GM12865 (cell line): ENCODE measurements around the gene CPM.
A peak's percentile ranks its signal among the peaks of the same experiment; 100 is the strongest.

Experiments used
- DNase-seq: peaks from one replicate; pipeline ENCODE4 v3.0.0; 2010; ENCODE audit warnings: low read depth
- H3K4me3 ChIP-seq: 2 replicates; pipeline ENCODE4 v1.5.1; 2011; ENCODE audit warnings: mild to moderate bottlenecking, low read depth, low read length, control low read depth
- TF ChIP-seq, protein P1 (sequence below): IDR thresholded peaks from 2 replicates; pipeline ENCODE4 v1.5.1; 2011; ENCODE audit warnings: low read length, control low read depth, low read depth, inconsistent platforms; ENCODE audit not compliant: insufficient read depth; ENCODE audit errors: missing control alignments

The CPM gene

DNA sequence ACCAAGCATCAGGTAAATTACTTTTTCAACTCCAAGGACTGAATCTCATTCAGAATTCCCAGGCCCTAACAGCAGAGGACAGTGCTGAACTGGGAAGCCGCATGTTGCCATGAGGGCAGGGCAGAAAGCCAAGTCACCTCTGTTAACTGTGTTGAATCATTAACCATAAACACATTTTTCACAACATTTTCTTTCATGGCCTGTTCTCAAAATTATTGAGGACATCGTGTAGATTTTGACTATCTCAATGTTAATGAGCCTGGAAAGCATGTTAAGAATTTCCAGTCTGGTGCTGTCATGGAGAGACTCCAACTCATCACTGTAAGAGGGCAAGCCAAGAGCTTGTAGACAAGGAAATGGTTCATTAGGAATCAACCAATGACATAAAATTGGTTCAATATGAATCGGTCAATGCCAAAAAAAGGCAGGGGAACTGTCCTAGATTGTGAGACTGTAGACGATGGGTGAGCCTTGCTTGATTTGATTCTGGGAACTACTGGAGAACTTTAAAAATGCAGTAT is 33.7 kb downstream of the CPM start:
- no peak overlapping the region for H3K4me3 ChIP-seq
- TF ChIP-seq, protein P1, sequence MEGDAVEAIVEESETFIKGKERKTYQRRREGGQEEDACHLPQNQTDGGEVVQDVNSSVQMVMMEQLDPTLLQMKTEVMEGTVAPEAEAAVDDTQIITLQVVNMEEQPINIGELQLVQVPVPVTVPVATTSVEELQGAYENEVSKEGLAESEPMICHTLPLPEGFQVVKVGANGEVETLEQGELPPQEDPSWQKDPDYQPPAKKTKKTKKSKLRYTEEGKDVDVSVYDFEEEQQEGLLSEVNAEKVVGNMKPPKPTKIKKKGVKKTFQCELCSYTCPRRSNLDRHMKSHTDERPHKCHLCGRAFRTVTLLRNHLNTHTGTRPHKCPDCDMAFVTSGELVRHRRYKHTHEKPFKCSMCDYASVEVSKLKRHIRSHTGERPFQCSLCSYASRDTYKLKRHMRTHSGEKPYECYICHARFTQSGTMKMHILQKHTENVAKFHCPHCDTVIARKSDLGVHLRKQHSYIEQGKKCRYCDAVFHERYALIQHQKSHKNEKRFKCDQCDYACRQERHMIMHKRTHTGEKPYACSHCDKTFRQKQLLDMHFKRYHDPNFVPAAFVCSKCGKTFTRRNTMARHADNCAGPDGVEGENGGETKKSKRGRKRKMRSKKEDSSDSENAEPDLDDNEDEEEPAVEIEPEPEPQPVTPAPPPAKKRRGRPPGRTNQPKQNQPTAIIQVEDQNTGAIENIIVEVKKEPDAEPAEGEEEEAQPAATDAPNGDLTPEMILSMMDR, result no peak
- DNase-seq, result no peak

DNA sequence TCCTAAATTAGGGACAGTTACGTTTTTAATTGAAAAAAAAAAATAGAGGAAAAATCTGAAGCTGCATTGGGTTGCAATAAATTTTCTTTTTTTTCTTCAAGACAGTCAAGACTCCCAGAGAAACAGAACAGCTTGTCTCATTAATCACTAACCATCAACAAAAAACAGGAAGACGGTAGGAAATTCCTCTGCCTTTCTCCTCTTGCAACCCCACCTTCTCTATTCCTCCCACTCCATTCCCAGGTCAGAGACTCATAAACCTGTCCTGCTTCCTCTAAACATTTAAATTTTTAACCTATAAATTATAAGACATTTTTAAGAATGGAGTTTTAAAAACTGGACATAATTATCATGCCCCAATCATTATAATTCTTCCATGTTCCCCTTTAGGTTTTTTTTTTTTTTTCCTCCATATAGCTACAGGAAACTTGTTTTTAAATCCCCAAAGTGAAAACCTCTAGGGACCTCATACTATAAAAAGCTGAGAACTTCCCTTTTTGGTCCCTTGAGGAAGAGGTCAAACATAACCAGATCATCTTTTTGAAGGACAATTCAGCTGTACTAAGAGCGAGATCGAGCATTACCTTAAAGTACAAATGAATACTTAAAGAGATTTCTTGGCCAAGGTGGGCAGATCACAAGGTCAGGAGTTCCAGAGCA is 36.0 kb downstream of the CPM start:
- TF ChIP-seq, protein P1, result no peak
- peak; percentile 21 for DNase-seq

DNA sequence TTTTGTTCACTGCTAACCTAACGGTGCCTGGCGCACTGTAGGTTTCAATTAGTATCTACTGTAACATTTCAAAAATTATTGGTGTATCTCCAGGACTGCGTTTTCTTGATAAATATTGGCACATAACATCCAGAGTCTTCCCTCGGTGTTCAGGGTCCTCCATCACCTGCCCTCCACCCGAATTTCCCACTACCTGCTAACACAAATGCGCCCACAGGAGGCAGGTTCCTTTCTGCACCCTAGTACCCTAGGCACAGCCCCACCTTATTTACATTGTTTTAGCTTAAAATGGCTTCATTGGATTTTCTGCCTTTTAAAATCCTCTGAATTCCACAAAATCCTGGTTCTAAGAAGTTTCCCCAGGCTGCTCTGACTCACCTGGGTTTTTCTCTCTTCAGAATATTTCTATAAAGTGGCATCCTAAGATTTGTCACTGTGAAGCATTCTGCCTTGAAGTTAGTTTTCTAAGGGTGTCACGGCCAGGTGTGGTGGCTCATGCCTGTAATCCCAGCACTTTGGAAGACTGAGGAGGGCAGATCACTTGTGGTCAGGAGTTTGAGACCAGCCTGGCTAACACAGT is 38.6 kb downstream of the CPM start:
- no peak overlapping the region for H3K4me3 ChIP-seq
- TF ChIP-seq, protein P1, result no peak
- DNase-seq, result no peak

More for the DNA sequence above, 36.0 kb downstream of the CPM start:
- H3K4me3 ChIP-seq, result no peak overlapping the region

DNA sequence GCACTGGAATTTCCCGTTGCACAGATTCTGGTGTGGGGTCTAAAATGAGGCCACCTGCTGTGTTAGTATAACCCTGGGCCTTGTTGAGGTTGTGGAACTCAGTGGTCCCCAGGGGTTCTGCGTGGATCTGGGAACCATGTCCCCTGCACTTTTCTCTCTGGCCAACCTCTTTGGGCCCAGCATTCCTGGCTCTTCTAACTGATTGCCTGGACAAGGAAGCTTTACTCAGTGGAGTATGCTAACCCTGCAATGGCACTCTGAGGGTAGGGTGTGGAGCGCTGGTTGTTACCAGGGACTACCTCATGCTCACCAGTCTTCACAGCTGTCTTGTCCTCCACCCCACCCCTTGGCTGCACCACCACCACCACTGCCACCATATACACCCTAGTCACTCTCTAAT is 39.2 kb downstream of the CPM start:
- TF ChIP-seq, protein P1, result no peak
- no peak for DNase-seq

DNA sequence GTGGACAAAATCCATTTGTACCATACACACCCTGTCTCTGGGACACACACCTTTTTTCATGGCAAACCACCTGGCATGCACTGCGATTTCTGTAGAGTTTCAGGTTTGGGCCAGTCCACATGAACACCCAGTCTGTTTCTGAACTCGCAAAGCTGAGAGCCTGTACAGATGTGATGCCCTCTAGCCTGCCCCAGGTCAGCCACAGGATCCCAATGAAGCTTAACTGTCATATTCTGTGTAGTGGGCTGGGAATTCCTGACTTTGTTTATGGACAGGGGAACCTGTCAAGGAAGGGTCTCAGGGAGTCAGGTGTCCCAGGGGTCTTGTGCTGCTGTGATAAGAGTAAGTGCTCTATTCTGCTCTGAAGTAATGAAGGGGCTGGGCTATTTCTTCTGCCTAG is 39.8 kb downstream of the CPM start:
- TF ChIP-seq, protein P1, result no peak
- no peak for DNase-seq
- no peak overlapping the region for H3K4me3 ChIP-seq

More for the DNA sequence above, 39.2 kb downstream of the CPM start:
- H3K4me3 ChIP-seq, result no peak overlapping the region

DNA sequence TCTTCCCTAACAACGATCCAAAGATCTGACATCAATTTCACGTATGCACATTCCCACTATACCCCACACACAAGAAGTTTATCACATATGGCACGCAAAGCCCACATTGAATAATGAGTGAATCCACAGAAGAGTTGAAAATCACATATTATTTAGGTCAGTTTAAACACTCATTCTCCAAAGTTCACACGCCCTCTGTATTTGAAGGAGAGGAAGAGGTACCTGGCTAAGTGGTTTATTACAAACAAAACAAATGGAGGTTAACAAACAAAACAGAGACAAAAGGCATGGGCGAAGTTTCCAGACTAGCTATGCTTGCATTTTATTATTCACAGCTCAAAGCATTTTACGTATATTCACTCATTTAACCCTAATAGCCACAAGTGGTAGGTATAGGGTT is 41.8 kb downstream of the CPM start:
- TF ChIP-seq, protein P1, result no peak
- no peak overlapping the region for H3K4me3 ChIP-seq
- DNase-seq, result no peak
